ELF-1 (cell line): ENCODE data around the gene SPTLC2.
"Not testable (repeated sequence)": the region's sequence is repeated elsewhere in the genome, so short reads cannot be mapped to it uniquely, and the experiment has no call there.

ENCODE experiments used
- DNase-seq: peaks from one replicate; pipeline ENCODE4 v3.0.0-alpha.2; 2016; ENCODE audit warnings: low read depth, low spot score

Gene SPTLC2

DNA sequence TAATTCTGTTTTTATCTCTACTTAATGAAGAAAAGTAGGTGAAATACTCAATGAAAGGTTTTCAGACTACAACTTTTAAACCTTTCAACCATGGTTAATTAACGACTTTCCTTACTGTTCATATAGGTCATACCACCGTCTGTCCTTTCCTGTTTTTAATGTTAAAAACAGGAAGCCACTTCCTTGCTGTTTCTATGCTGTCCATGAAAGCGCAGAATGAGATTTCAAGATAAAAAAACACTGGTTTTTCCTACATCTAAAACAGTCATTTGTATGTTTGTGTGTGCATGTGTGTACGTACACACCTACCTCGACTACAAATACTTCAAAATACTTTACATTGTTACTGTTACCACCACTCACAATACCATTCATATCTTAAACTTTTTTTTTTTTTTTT is 27.3 kb downstream of the SPTLC2 start:
- no peak for DNase-seq

DNA sequence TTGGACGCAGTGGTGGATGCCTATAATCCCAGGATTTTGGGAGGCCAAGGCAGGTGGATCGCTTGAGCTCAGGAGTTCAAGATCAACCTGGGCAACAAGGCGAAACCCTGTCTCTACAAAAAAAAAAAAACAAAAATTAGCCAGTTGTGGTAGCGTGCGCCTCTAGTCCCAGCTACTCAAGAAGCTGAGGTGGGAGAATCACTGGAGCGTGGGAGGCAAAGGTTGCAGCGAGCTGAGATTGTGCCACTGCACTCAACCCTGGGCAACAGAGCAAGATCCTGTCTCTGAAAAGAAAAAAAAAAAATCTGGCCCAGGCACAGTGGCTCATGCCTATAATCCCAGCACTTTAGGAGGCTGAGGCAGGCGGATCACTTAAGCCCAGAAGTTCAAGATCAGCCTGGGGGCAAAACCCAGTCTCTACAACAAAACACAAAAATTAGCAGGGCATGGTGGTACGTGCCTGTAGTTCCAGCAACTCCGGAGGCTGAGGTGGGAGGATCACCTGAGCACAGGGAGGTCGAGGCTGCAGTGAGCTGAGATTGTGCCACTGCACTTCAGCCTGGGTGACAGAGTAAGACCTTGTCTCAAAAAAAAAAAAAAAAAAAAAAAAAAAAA is 27.9 kb downstream of the SPTLC2 start:
- DNase-seq: not testable (repeated sequence)

DNA sequence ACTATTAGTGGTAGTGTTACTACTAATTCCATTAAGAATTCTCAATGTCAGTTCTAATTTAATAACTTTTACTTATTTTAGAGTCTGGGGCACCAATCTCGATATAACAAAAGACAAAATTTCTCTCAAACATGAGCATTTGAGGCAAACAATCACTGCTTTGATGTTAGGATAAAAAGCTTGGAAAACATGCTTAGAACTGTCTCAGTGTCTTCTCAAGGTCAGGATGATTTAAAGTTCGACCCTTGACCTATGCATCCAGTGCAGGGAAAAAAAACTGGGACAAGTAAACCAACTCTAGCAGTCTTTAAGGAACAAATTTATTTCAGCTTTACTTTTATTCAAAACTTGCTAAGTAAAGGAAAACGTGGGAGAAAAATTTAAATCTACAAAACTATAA is 31.1 kb downstream of the SPTLC2 start:
- no peak for DNase-seq

DNA sequence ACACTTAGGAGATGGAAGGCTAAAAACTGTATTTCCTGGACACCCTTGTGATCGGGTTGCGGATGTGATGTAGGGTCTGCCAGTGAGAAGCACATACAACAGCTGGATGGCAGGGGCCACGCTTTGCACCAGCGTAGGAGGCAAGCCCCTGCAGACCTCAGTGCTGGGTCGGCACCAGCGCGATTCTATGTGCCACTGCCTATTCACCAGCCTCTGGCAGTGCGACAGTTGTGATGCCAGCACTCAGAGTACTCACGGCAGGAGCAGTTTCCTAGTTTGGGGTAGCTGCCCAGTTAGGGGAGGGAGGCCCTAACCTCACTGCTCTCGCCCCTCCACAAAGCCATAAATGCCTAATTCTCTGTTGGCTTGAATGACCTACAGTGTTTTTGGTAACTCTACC is 31.6 kb downstream of the SPTLC2 start:
- DNase-seq: no peak

DNA sequence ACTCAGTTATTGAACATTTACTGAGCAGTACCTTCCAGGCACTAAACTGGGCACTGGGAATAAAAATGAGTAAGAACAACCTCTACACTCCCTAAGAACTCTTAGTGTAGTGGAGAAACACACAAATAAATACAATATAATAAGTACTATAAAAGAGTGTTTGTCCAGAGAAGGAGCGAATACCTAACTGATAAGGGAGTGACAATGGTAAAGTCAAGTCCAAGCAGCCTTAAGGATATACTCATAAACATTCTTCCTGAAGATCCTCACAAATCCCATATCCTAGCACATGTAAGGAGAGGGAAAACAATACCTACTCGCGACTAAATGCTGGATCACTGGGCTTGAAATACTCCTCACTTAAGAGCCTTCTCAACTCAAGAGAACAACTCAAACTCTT is 32.8 kb downstream of the SPTLC2 start:
- DNase-seq: no peak

DNA sequence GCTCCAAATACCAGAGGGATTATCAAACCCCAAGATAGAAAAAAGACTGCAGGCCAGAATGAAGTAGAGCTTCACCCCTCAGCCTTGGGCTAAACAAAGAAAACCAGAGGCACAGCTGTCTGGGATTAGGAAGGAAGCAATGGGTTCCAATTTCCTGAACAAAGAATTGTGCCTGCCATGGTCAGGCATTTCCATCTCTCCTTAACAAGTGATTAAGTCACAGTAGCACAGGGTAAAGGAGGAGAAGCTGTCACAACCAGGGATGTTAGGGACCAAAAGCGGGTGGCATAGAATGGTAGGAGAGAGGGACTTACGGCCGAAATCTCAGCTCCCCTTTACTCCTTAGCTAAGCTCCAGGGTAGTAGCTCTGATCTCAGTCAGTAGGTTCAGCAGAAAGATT is 33.9 kb downstream of the SPTLC2 start:
- DNase-seq: no peak

DNA sequence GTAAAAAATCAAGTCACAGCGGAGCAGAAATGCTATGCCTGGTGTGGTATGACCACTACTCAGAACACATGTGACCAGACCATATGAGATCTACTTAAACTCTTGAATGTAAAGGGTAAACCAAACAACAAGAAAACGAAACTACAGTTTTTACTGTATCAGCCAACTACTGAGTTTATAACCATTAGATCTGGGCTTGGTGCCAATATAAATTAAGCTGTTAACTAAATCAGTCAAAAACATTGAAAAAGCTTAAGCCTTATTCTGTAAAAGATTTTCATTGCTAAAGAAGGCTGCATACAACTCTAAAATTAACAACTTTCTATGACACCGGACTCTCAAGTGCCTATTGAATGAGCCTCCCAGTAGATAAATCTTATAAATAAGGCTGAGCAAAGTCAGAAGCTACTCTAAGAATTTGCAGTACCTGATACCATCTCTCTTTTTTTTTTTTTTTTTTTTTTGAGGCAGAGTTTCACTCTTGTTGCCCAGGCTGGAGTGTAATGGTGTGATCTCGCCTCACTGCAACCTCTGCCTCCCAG is 35.4 kb downstream of the SPTLC2 start:
- no peak for DNase-seq

DNA sequence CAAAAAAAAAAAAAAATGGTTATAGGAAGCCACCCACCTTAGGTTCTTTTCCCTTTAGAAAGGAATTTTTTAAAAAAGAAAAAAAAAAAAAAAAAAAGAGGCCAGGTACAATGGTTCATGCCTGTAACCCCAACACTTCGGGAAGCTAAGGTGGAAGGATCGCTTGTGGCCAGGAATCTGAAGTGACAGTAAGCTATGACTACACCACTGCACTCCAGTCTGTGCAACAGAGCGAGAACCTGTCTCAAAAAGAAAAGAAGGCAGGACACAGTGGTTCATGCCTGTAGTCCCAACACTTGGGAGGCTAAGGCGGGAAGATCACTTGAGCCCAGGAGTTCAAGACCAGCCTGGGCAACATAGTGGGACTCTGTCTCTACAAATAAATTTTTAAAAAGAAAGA is 36.0 kb downstream of the SPTLC2 start:
- DNase-seq: no peak

DNA sequence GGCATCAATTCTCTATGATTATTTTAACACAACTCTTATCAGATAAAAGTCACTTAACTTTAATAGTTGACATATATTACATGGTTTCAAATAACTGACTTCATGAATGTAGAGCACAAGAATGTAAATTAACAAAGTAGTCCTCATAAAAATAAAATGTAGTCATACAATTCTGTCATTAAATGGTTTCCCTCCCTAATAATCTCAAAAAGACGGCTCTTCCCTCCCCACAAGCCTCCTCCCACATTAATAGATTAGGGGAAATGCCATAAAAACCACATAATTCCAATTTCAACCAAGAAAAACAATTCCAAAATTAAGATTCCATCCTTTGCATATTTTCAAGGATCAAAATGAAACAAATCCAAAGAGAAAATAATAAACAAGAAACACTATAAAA is 36.7 kb downstream of the SPTLC2 start:
- DNase-seq: no peak

DNA sequence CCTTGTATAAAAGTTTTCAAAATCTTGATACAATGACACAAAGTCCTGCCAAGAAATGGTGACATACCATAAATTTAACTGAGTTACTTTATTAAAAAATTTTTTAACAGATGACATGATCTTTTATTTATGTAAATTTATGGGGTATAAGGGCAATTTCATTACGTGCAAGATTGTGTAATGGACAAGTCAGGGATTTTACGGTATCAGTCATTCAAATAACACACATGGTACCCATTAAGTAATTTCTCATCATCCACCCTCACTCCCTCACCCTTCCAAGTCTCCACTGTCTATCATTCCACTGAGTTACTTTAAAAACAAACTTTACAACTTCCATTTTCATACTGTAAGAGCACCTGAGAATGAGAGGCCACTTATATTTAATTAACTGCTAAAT is 37.4 kb downstream of the SPTLC2 start:
- DNase-seq: no peak

DNA sequence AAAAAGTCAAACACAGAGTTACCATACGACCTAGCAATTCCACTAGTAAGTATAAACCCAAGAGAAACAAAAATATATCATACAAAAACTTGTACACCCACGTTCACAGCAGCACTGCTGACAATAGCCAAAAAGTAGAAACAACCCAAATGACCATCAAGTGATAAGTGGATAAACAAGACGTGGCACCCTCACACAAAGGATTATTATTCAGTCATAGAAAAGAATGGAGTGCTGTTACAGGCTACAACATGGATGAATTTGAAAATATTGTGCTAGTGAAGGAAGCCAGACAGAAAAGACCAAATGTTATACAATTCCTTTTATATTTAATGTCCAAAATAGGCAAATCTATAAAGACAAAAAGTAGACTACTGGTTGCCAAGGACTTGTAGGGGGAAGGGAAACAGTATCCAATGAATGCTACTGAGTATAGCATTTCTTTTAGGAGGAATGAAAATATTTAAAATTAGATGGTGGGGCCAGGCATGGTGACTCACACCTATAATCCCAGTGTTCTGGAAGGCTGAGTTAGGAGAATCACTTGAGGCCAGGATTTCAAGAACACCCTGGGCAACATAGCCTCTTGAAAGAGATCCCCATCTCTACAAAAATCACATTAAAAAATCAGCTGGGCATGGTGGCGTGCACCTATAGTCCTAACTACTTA is 41.9 kb downstream of the SPTLC2 start:
- DNase-seq: no peak

DNA sequence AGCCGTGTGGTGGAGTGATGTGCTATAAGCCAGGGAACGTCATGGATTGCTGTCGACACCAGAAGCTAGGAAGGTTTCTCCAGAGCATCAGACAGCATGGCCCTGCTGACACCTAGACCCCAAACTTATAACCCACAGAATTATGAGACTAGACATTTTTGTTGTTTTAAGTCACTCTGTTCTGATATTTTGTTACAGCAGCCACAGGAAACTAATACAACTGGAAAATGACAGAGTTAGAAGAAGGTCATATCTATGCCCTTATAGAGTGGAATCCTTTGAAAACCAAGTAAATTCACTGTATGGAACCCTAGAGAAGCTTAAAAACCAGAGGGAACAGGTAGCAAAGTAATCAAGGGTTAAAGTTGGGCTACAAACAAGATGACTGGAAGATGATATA is 42.5 kb downstream of the SPTLC2 start:
- DNase-seq: no peak

DNA sequence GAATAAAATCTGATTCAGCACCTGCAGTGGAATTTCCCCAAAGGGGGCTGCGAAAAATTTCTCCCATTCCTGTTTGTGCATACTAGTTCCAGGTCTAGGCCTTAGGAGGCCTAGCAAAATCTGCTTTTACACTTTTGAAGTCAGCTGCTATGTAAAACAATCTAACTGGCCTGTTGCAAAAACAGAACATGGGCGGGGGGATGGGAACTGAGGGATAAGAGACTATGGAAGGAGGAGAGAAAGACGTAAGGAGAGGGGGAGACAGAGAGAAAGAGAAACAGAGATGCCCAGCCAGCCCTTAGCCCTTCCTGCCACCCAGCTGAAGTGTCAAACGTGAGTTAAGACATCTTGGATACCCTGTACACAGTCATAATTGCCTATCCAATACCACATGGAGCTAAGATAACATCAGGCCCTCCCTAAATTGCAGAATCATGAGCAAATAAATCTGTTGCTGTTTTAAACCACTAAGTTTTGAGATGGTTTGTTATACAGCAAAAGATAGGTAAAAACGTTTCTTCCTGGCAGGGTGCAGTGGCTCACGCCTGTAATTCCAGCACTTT is 45.6 kb downstream of the SPTLC2 start:
- no peak for DNase-seq

DNA sequence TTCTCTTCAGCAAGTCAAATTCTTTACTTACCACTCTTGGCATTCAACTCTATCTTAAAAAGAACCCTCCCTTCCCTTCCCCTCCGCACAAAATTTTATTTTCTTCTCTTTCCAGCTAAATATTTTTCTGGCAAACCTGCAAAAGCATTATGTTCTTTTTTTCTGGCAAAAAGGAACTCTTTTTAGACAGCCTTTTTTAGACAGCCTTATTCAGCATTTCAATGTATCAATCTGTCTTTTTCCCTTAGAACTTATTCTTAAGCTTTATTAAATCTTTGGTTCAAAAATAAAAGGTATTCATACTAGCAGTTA is 50.5 kb downstream of the SPTLC2 start:
- DNase-seq: no peak

DNA sequence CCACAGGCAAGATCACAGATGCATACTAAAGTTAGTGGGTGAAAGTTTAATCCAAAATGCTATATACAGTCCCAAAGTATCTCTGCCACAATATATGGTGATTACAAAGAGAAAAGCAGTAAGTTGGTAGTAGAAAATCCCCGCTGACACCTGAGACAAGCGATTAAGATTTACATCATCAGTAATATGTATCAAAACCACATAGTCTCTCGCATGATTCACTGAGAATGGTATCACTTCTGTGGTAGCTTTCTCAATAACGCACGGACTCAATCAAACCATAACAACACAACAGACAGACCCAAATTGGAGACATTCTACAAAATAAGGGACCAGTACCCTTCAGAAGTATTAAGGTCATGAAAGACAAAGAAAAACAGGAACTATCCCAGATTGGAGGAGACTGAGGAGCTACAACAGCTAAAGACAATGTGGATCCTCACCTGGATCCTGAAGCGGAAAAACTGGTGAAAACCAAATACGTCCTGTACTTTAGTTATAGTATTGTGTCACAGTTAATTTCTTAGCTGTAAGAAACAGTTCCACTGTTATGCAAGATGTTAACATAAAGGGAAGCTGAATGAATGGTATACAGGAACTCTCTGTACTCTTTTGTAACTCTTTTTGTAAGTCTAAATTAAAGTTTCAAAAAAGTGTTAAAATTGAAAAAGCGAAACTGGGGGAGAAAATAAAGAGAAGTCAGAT is 51.0 kb downstream of the SPTLC2 start:
- no peak for DNase-seq

DNA sequence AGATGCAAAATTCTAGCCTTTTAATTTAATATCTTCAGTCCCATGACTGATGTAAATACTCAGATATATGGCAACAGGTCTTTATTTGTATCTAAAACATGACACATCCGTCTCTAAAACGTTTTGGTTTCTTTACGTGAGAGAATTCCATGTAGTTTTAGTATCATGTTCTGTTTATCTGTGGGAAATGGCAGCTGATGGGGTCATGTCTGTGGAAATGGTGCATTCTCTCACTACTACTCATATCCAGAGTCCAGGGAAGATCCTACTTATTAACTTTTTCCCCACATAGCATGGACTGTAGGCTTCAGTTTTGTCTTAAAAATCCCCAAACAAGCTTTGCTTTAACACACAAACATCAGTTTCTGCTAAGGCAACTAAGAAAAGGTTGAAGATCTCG is 53.8 kb downstream of the SPTLC2 start:
- DNase-seq: no peak

DNA sequence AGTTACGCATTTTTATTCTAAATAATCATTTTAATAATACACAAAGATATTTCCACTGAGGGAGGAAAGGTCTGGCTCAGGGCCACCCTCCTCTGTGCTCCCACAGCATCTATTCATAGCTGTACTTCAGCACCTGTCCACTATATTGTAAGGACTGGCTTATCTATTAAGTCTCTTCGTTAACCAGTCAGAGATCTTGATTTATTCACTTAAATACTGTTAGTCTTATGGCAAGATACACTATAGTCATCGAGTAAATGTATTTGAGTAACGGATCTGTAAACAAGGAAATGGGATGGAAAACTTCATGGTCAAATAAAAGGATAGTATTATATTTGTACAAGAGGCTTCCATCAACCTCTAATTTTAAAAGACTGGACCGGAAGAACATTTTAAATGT is 54.6 kb downstream of the SPTLC2 start:
- DNase-seq: no peak

DNA sequence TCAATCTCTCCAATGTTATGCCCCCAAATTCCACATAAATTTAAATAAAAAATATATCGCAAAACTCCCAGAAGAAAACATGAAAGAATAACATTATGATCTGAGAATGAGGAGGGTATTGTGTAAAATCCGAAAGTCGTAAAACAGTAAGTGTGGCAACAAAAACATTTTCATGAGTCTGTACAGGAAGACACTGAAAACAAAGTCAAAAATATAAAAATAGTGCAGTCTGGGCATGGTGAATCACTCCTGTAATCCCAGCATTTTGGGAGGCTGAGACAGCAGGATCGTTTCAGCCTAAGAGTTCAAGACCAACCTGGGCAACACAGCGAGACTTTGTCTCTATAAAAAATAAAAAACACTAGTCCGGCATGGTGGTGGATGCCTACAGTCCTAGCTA is 57.1 kb downstream of the SPTLC2 start:
- DNase-seq: no peak

DNA sequence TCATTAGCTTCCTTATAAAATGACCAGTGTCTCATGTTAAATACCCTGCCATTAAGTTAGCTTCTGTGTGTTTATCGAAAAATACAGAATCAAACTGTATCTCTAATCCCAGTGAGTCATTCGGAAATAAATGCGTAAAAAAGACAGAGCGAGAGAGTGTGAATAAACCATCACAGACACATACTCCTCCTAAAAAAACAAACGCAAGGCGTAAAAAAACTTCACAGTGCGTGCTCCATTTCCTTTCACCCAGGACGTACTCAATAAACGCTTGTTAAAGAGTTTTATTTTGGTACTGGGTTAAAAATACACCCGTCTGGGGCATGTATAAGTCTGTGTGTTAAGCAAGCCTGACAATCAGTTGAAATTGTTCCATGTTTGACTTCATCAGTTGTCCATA is 59.0 kb downstream of the SPTLC2 start:
- no peak for DNase-seq

DNA sequence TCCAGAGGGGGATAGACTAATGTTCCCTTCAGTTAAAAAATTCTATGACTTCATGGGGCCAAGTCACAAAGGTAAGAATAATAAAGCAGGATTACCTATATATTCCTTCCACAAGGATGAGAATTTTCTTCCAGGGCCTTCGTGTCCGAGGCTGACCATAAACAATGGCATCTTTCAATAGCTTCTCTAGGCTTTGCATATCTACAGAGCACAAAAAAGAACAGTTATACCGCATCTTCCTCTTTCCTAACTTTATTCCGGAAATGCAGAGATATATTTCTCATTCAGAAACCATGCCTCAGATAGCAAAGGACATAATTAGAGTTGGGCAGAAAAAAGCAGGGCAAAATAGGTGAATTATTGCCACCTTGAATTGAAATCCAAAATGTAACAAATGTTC is 59.5 kb downstream of the SPTLC2 start:
- DNase-seq: no peak

DNA sequence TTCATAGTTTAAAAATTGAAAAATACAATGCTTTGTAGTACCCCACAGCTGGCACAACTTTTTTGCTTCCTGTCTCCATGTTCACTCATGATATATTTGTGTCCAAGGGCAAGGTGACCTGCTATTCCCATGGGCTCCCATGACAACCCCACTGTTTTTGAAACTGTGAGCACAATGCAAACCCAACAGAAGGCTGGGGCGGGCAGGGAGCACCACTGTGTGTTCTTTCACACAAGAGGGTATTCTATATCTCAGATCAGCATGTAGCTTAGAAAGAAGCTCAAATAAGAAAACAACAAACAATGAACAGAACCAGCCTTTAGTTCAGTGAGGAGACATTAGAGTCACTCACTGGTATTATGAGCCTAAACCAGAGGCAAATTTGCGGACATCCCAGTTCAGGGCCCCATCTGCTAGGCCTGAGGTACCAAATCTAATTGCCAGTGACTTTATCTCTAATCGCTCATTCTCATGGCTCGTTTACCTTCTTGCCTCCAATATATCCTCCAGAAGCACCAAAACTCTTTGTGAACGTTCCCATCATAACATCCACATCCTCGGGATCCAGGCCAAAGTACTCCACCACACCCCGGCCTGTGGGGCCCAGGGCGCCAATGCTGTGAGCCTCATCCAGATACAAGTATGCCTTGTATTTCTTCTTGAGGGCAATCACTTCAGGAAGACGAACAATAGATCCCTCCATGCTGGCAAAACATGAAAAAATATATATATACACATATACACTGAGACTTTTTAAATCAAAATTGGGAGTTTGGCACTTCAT is 61.4 kb downstream of the SPTLC2 start:
- DNase-seq: no peak

DNA sequence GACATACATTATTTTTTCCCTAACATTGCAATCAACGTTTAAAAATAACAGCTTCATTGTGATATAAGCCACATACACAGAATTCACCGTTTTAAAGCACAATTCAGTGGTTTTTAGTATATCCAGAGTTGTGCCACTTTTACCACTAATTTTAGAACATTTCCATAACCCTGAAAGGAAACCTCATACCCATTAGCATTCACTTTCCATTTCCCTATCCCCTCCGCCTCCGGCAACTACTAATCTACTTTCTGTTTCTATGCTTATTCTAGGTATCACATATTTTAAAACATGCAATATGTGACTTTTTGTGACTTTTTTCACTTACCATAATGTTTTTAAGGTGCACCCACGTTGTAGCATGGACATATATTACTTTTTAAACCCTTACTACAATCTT is 62.2 kb downstream of the SPTLC2 start:
- no peak for DNase-seq
